GM23248 (cell line): Measurements from ENCODE around the gene CYP27B1.

Source experiments
- EZH2 ChIP-seq: fragments of 200-600 bp; sonication (generic); IDR thresholded peaks from 2 replicates; pipeline ENCODE4 v1.6.1; 2018; ENCODE audit warnings: antibody characterized with exemption, mild to moderate bottlenecking; ENCODE audit not compliant: insufficient read depth, poor library complexity, severe bottlenecking
- EZH2phosphoT487 ChIP-seq: fragments of 200-600 bp; sonication (generic); IDR thresholded peaks from 2 replicates; pipeline ENCODE4 v1.6.1; 2018; ENCODE audit warnings: antibody characterized with exemption, moderate library complexity, mild to moderate bottlenecking, low read depth; ENCODE audit not compliant: insufficient read depth

- TF ChIP-seq EZH2: no peak
- no peak for TF ChIP-seq EZH2phosphoT487
Measured at GRCh38 chr12:57726151-57726883, 40.6 kb downstream of the CYP27B1 start.
